ENCODE results near the gene TTLL9. TPM values are rescaled to one million over a fixed set of nuclear protein-coding genes. Genes with fewer than 3 reads are reported as not detected.

Gene TTLL9
- total RNA-seq, 1 experiment from 2014 or later = not detected

DNA sequence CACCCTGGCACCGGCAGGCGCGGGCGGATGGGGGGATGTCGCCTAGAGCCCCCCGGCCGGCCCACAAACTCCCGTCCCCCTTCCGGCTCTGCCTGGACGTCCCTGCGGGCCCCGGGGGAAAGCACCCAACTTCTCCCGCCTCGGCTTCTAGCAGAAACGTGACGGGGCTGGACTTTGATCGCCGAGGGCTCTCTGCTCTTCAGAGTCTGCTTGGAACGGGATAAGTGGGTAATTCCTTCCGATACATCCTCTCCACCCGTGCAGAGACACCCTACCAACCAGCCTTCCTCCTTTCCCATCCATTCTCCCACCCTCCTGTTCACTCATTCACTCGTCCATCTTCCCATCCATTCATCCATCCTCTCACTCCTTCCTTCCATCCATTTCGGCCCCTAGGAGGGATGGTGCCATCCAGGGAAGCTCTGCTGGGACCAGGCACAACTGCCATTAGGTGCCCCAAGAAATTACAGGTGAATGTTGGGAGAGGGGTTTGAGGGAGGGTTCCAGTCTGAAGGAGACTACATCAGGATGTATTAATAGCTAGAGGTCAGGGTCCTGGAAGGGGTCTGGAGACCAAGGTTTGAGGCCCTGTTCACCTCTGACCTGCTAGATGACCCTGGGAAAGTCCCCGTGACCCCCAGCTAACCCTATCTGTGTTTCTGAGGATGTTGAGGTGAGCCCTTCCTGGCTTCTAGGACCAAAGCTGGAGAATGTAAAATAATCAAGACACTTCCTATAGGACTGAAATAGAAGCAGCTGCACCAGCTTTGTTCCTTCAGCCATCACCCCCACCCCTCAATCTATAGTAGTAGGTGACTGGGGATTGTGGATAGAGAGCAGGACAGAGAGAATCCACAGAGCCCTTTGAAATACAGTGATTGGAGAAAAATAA is 538 bp downstream of the TTLL9 start:
- intact Hi-C loops (cut with micrococcal nuclease; ENCODE audit: unreplicated experiment) = no loop called here
- DNase-seq (ENCODE audit: low spot score) = no peak
- Histone ChIP-seq H3K27me3 (replicated peaks; ENCODE audit: insufficient read depth, low read depth, low read length, poor library complexity) (peaks cover 54% of the 10 kb centered on the region), H3K4me1 (ENCODE audit: insufficient read depth, low read length, poor library complexity, severe bottlenecking) (no peaks in the 10 kb centered on the region), H3K9me3 (ENCODE audit: low read depth, low read length, poor library complexity, severe bottlenecking) (no peaks in the 10 kb centered on the region), H3K36me3 (ENCODE audit: insufficient read depth, low read length, poor library complexity, severe bottlenecking) (no peaks in the 10 kb centered on the region), H3K27ac (ENCODE audit: low read depth, low read length, poor library complexity, severe bottlenecking) (no peak overlapping the region), H3K4me3 (ENCODE audit: low read depth, low read length, poor library complexity, severe bottlenecking) (peak overlapping the region; percentile 49)
- ChIA-PET CTCF (no interaction called here), POLR2A (ENCODE audit: low non-redundant PET) (interaction anchor here (0.6 kb wide), 1 partner anchor 327 kb away, joined by 3 read pairs; no protein-coding TSS in a partner anchor)
- no peak for TF ChIP-seq EZH2 (IDR thresholded peaks at IDR 0.05; ENCODE audit: borderline replicate concordance, low read depth, low read length, poor library complexity, severe bottlenecking)
- TF ChIP-seq, protein P1, sequence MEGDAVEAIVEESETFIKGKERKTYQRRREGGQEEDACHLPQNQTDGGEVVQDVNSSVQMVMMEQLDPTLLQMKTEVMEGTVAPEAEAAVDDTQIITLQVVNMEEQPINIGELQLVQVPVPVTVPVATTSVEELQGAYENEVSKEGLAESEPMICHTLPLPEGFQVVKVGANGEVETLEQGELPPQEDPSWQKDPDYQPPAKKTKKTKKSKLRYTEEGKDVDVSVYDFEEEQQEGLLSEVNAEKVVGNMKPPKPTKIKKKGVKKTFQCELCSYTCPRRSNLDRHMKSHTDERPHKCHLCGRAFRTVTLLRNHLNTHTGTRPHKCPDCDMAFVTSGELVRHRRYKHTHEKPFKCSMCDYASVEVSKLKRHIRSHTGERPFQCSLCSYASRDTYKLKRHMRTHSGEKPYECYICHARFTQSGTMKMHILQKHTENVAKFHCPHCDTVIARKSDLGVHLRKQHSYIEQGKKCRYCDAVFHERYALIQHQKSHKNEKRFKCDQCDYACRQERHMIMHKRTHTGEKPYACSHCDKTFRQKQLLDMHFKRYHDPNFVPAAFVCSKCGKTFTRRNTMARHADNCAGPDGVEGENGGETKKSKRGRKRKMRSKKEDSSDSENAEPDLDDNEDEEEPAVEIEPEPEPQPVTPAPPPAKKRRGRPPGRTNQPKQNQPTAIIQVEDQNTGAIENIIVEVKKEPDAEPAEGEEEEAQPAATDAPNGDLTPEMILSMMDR (conservative IDR thresholded peaks at IDR 0.05; ENCODE audit: low read depth, low read length) = no peak
- BruUV-seq (replicated peaks) = no TSS peak

DNA sequence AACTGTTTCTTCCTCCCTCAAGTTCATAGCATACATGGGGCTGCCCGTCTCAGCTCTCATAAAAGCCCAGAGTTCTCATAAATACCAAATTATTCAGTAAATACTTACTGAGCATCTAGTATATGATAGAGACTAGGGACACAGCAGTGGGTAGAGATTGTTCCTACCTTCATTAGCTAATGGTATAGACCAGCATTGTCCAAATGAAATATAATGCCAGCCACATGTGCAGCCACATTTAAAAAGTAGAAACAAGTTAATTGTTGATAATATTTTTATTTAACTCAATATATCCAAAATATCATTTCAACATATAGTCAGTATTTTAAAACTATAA is 1.2 kb downstream of the TTLL9 start:
- Histone ChIP-seq H3K27ac (ENCODE audit: low read depth, low read length, poor library complexity, severe bottlenecking) (no peak overlapping the region), H3K27me3 (replicated peaks; ENCODE audit: insufficient read depth, low read depth, low read length, poor library complexity) (peaks cover 54% of the 10 kb centered on the region), H3K4me3 (ENCODE audit: low read depth, low read length, poor library complexity, severe bottlenecking) (no peak overlapping the region), H3K36me3 (ENCODE audit: insufficient read depth, low read length, poor library complexity, severe bottlenecking) (no peaks in the 10 kb centered on the region), H3K4me1 (ENCODE audit: insufficient read depth, low read length, poor library complexity, severe bottlenecking) (no peaks in the 10 kb centered on the region), H3K9me3 (ENCODE audit: low read depth, low read length, poor library complexity, severe bottlenecking) (no peaks in the 10 kb centered on the region)
- no peak for DNase-seq (ENCODE audit: low spot score)
- ChIA-PET CTCF (no interaction called here), POLR2A (ENCODE audit: low non-redundant PET) (no interaction called here)
- no TSS peak for BruUV-seq (replicated peaks)
- no peak for TF ChIP-seq EZH2 (IDR thresholded peaks at IDR 0.05; ENCODE audit: borderline replicate concordance, low read depth, low read length, poor library complexity, severe bottlenecking)
- TF ChIP-seq, protein P1 (conservative IDR thresholded peaks at IDR 0.05; ENCODE audit: low read depth, low read length) = no peak
- intact Hi-C loops (cut with micrococcal nuclease; ENCODE audit: unreplicated experiment) = no loop called here

DNA sequence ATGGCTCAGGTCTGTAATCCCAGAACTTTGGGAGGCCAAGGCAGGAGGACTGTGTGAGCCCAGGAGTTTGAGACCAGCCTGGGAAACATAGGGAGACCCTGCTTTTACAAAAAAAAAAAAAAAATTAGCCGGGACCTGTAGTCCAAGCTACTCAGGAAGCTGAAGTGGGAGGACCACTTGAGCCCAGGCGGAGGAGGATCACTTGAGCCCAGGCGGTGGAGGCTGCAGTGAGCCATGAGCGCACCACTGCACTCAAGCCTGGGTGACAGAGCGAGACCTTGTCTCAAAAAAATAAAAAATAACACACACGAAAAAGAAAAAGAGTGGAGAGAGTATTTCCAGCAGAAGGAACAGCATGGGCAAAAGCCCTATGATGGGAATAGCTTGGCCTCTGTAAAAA is 2.0 kb downstream of the TTLL9 start:
- Histone ChIP-seq H3K4me1 (ENCODE audit: insufficient read depth, low read length, poor library complexity, severe bottlenecking) (no peaks in the 10 kb centered on the region), H3K4me3 (ENCODE audit: low read depth, low read length, poor library complexity, severe bottlenecking) (no peak overlapping the region), H3K27ac (ENCODE audit: low read depth, low read length, poor library complexity, severe bottlenecking) (no peak overlapping the region), H3K36me3 (ENCODE audit: insufficient read depth, low read length, poor library complexity, severe bottlenecking) (no peaks in the 10 kb centered on the region), H3K9me3 (ENCODE audit: low read depth, low read length, poor library complexity, severe bottlenecking) (no peaks in the 10 kb centered on the region), H3K27me3 (replicated peaks; ENCODE audit: insufficient read depth, low read depth, low read length, poor library complexity) (peaks cover 54% of the 10 kb centered on the region)
- CTCF ChIA-PET = no interaction called here
- POLR2A ChIA-PET (ENCODE audit: low non-redundant PET) = no interaction called here
- DNase-seq (ENCODE audit: low spot score) = no peak
- no peak for TF ChIP-seq EZH2 (IDR thresholded peaks at IDR 0.05; ENCODE audit: borderline replicate concordance, low read depth, low read length, poor library complexity, severe bottlenecking)
- intact Hi-C loops (cut with micrococcal nuclease; ENCODE audit: unreplicated experiment) = no loop called here
- no TSS peak for BruUV-seq (replicated peaks)

DNA sequence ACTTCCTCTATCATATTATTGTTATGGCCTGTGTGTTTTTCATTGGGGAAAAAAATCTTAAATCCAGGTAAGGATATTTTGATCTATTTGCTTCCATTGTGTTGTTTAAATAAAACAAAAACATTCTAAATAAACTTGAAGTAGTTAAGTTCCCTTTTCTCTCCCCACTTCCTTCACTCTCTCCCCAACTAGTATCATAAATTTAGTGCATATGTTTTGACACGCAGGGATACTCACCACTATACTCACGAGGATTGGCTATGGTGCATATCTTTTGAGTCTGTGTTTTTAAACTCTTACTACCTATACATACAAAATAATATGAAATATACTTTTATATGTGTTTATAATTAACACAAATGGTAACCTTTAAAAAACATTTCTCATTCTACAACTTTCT is 5.2 kb downstream of the TTLL9 start:
- no peak overlapping the region for H3K27ac ChIP-seq (ENCODE audit: low read depth, low read length, poor library complexity, severe bottlenecking)
- no peaks in the 10 kb centered on the region for H3K4me1 ChIP-seq (ENCODE audit: insufficient read depth, low read length, poor library complexity, severe bottlenecking)
- no peaks in the 10 kb centered on the region for H3K9me3 ChIP-seq (ENCODE audit: low read depth, low read length, poor library complexity, severe bottlenecking)
- peaks cover 30% of the 10 kb centered on the region for H3K27me3 ChIP-seq (replicated peaks; ENCODE audit: insufficient read depth, low read depth, low read length, poor library complexity)
- no peak overlapping the region for H3K4me3 ChIP-seq (ENCODE audit: low read depth, low read length, poor library complexity, severe bottlenecking)
- intact Hi-C loops (cut with micrococcal nuclease; ENCODE audit: unreplicated experiment) = no loop called here
- TF ChIP-seq, protein P1 (conservative IDR thresholded peaks at IDR 0.05; ENCODE audit: low read depth, low read length) = no peak
- no peak for DNase-seq (ENCODE audit: low spot score)
- no peaks in the 10 kb centered on the region for H3K36me3 ChIP-seq (ENCODE audit: insufficient read depth, low read length, poor library complexity, severe bottlenecking)
- BruUV-seq (replicated peaks) = no TSS peak
- POLR2A ChIA-PET (ENCODE audit: low non-redundant PET) = no interaction called here
- CTCF ChIA-PET = no interaction called here
